HG03060 (cell line): ENCODE measurements around the gene KCNH1.

Source experiments
- ATAC-seq: cut with Tn5 transposase; IDR thresholded peaks from one replicate; pipeline ENCODE4 v1.9.1; 2021; ENCODE audit warnings: low read depth, moderate number of reproducible peaks; ENCODE audit not compliant: unreplicated experiment

KCNH1 gene

GRCh38 chr1:211133836-211134669 is at the start of gene KCNH1:
TSS of gene KCNH1 (minus strand) at chr1:211134148. CDS start at chr1:211133945, 203 bp downstream.
- peak; percentile 80 for ATAC-seq

- no peak for ATAC-seq
These were observed 48.8 kb upstream of the KCNH1 start for GRCh38 chr1:211182746-211183145.

GRCh38 chr1:211174375-211174774 is 40.4 kb upstream of the KCNH1 start:
- ATAC-seq, result no peak

- no peak for ATAC-seq
These were observed 38.7 kb upstream of the KCNH1 start for GRCh38 chr1:211172657-211173056.

GRCh38 chr1:211169353-211169752 is 35.4 kb upstream of the KCNH1 start:
- no peak for ATAC-seq

GRCh38 chr1:211158866-211159265 is 24.9 kb upstream of the KCNH1 start:
- ATAC-seq, result no peak

- no peak for ATAC-seq
These were observed 21.1 kb upstream of the KCNH1 start for GRCh38 chr1:211155040-211155439.

GRCh38 chr1:211153932-211154331 is 20.0 kb upstream of the KCNH1 start:
- no peak for ATAC-seq

GRCh38 chr1:211148366-211148765 is 14.4 kb upstream of the KCNH1 start:
- ATAC-seq, result no peak

GRCh38 chr1:211145944-211146343 is 12.0 kb upstream of the KCNH1 start:
- no peak for ATAC-seq

GRCh38 chr1:211135342-211135950 is 1.5 kb upstream of the KCNH1 start:
- ATAC-seq, result no peak

GRCh38 chr1:211133393-211133835 is 534 bp downstream of the KCNH1 start:
- no peak for ATAC-seq

GRCh38 chr1:211132721-211133392 is 1.1 kb downstream of the KCNH1 start:
- no peak for ATAC-seq

GRCh38 chr1:211129776-211130175 is 4.2 kb downstream of the KCNH1 start:
- ATAC-seq, result no peak

GRCh38 chr1:211127166-211127565 is 6.8 kb downstream of the KCNH1 start:
- no peak for ATAC-seq

GRCh38 chr1:211126622-211127021 is 7.3 kb downstream of the KCNH1 start:
- no peak for ATAC-seq

- no peak for ATAC-seq
These were observed 15.4 kb downstream of the KCNH1 start for GRCh38 chr1:211118407-211119102.

GRCh38 chr1:211114446-211114845 is 19.5 kb downstream of the KCNH1 start:
- ATAC-seq, result no peak

- no peak for ATAC-seq
These were observed 20.4 kb downstream of the KCNH1 start for GRCh38 chr1:211113566-211113965.

- no peak for ATAC-seq
These were observed 22.6 kb downstream of the KCNH1 start for GRCh38 chr1:211111351-211111750.

GRCh38 chr1:211101481-211101880 is 32.5 kb downstream of the KCNH1 start:
- no peak for ATAC-seq
